GM21576 (cell line): ENCODE data around the gene MXRA7.

Experiments used
- ATAC-seq: cut with Tn5 transposase; IDR thresholded peaks from one replicate; pipeline ENCODE4 v1.9.1; 2021; ENCODE audit warnings: mild to moderate bottlenecking, moderate library complexity; ENCODE audit not compliant: unreplicated experiment

Gene MXRA7

GRCh38 chr17:76697702-76698465 is 12.9 kb downstream of the MXRA7 start:
- ATAC-seq = no peak

GRCh38 chr17:76696763-76697701 is 13.7 kb downstream of the MXRA7 start:
- ATAC-seq = no peak

GRCh38 chr17:76695059-76695831 is 15.5 kb downstream of the MXRA7 start:
- no peak for ATAC-seq

GRCh38 chr17:76691379-76692191 is 19.2 kb downstream of the MXRA7 start:
- no peak for ATAC-seq

- ATAC-seq = no peak
Measured at GRCh38 chr17:76690596-76691280, 20.0 kb downstream of the MXRA7 start.

- ATAC-seq = no peak
Measured at GRCh38 chr17:76689859-76690258, 20.9 kb downstream of the MXRA7 start.

GRCh38 chr17:76688165-76688622 is 22.6 kb downstream of the MXRA7 start:
- no peak for ATAC-seq

- ATAC-seq = no peak
Measured at GRCh38 chr17:76687298-76688164, 23.2 kb downstream of the MXRA7 start.

GRCh38 chr17:76686538-76687297 is 24.0 kb downstream of the MXRA7 start:
- no peak for ATAC-seq

GRCh38 chr17:76685846-76686245 is 24.9 kb downstream of the MXRA7 start:
- ATAC-seq = no peak

GRCh38 chr17:76685366-76685765 is 25.4 kb downstream of the MXRA7 start:
- no peak for ATAC-seq

GRCh38 chr17:76684756-76685155 is 26.0 kb downstream of the MXRA7 start:
- ATAC-seq = no peak

GRCh38 chr17:76683921-76684745 is 26.6 kb downstream of the MXRA7 start:
- no peak for ATAC-seq

GRCh38 chr17:76683011-76683755 is 27.6 kb downstream of the MXRA7 start:
- ATAC-seq = no peak

GRCh38 chr17:76682296-76682695 is 28.5 kb downstream of the MXRA7 start:
- ATAC-seq = no peak
